Adrenal gland (tissue), 12 donors: ENCODE data around the gene CASTOR1. TPM values are rescaled to one million over a fixed set of nuclear protein-coding genes. Genes with fewer than 3 reads are reported as not detected.

Source experiments
- DNase-seq, 7 donors: peaks; one replicate each; pipeline ENCODE4 v3.0.0-alpha.2; 2019 to 2020
- H3K27ac ChIP-seq, 5 donors: fragments of 200-600 bp; sonication (generic) in 4 of 5; 1 replicate in 3 of 5; 2 replicates in 2 of 5; pipeline versions ENCODE4 v1.5.1 to v1.8.0; 2016 to 2020; ENCODE audit warnings: mild to moderate bottlenecking in 1 of 5
- H3K27me3 ChIP-seq: fragments of 200-600 bp; 2 replicates; pipeline ENCODE4 v1.8.0; 2021
- H3K36me3 ChIP-seq, 2 donors: fragments of 200-600 bp; replicated peaks in 1 of 2; 1 replicate in 1 of 2; 2 replicates in 1 of 2; pipeline versions ENCODE4 v1.5.1 to v1.8.0; 2018 to 2022
- H3K4me1 ChIP-seq, 2 donors: fragments of 200-600 bp; replicated peaks in 1 of 2; 1 replicate in 1 of 2; 2 replicates in 1 of 2; pipeline versions ENCODE4 v1.5.1 to v1.8.0; 2018 to 2021
- H3K4me3 ChIP-seq, 4 donors: fragments of 200-600 bp; sonication (generic) in 3 of 4; one replicate each; pipeline ENCODE4 v1.5.1; 2016 to 2018
- H3K9me3 ChIP-seq, 3 donors: fragments of 200-600 bp; sonication (generic) in 1 of 3; replicated peaks in 1 of 3; 1 replicate in 2 of 3; 2 replicates in 1 of 3; pipeline versions ENCODE4 v1.5.1 to v1.8.0; 2016 to 2021
- CTCF ChIP-seq, 6 experiments: fragments of 450-650 bp in 4 of 6; fragments of 200-600 bp in 2 of 6; sonication (generic) in 1 of 6; IDR thresholded peaks; 1 replicate in 5 of 6; 2 replicates in 1 of 6; pipeline versions ENCODE4 v1.5.1 to v1.8.0; 2016 to 2021; ENCODE audit warnings: antibody characterized with exemption in 6 of 6, mild to moderate bottlenecking in 2 of 6, moderate library complexity in 1 of 6
- POLR2A ChIP-seq, 2 donors: fragments of 450-650 bp; IDR thresholded peaks; one replicate each; pipeline ENCODE4 v1.6.1; 2017; ENCODE audit warnings: antibody characterized with exemption in 2 of 2, mild to moderate bottlenecking in 2 of 2, moderate library complexity in 1 of 2
- WGBS, 4 donors: extraction: QIAGEN DNeasy Blood & Tissue Kit in 2 of 4; methylation state at CpG; one replicate each; pipeline versions ENCODE4 v1.1.5 to v1.1.7; 2013 to 2017; 5-methylcytosine and 5-hydroxymethylcytosine counted together
- intact Hi-C, 2 donors: fragments of 100-400 bp; cut with DNase I; formaldehyde crosslinking; loops; one replicate each; pipeline versions ENCODE4 v1.14.1 to v1.15.0; 2022 to 2023
- polyA plus RNA-seq, 3 donors: library from polyadenylated mRNA; stranded (reverse); fragments of 200-250 nt in 2 of 3; fragments of 350-450 nt in 1 of 3; fragmentation: Illumina TruSeq in 1 of 3; extraction: RNeasy Lipid Tissue Mini Kit (QIAGEN cat#74804) in 1 of 3; gene quantifications; one replicate each; pipeline ENCODE4 v1.2.3, GENCODE V29; 2013 to 2014
- total RNA-seq, 9 donors: library from RNA; depleted of rRNA in 4 of 9; stranded (reverse); fragments of >200 nt in 4 of 9; fragments of 120-200 nt in 1 of 9; fragmentation: NEBNext Ultra II Directional in 1 of 9; extraction: Animal tissue kit (Norgen Biotek cat#: 25700) in 1 of 9; gene quantifications; one replicate each; pipeline versions ENCODE4 v1.1.0 to v1.2.4, GENCODE V29; 2013 to 2023
- donor health status: healthy with polysubstance abuse.
- donor health status: Bipolar disorder and iron deficiency.
- donor health status: DM: yes; HTN: yes; CAD: no.
- donor health status: DM: no; HTN: no; CAD: no.
- donor health status: DM: no; HTN: no; CAD: no.
- donor health status: DM: yes; HTN: yes; CAD: no.

CASTOR1 gene
- total and polyA plus RNA-seq, 12 donors: 2.4 to 20.1 (median 15.0) TPM

GRCh38 chr22:30238661-30239487 lies 50.4 kb downstream of the CASTOR1 start:
- WGBS, 4 donors: 75 to 87% (median 81%) methylated on average over 15 to 27 of the region's 27 CpGs
- peak overlapping the region in 4 of 5 donors; percentile 48 to 80 (median 72) for H3K27ac ChIP-seq
- no peak for TF ChIP-seq CTCF (IDR thresholded peaks at IDR 0.05)
- TF ChIP-seq POLR2A (IDR thresholded peaks at IDR 0.05): no peak
- no peaks in the 10 kb centered on the region for H3K27me3 ChIP-seq
- DNase-seq: peak in 3 of 7 donors; percentile 39 to 65 (median 59)
- H3K9me3 ChIP-seq: no peaks in the 10 kb centered on the region
- H3K4me3 ChIP-seq: no peak overlapping the region
- intact Hi-C loops: no loop called here
- H3K36me3 ChIP-seq: no peaks in the 10 kb centered on the region
- H3K4me1 ChIP-seq: peaks cover 25 to 26% of the 10 kb centered on the region in 2 donors

GRCh38 chr22:30238136-30238535 lies 51.2 kb downstream of the CASTOR1 start:
- intact Hi-C loops: no loop called here
- no peak for TF ChIP-seq POLR2A (IDR thresholded peaks at IDR 0.05)
- TF ChIP-seq CTCF (IDR thresholded peaks at IDR 0.05): no peak
- Histone ChIP-seq H3K27ac (peak overlapping the region in 4 of 5 donors; percentile 48 to 80 (median 72)), H3K4me3 (no peak overlapping the region), H3K9me3 (no peaks in the 10 kb centered on the region), H3K4me1 (peaks cover 25 to 26% of the 10 kb centered on the region in 2 donors), H3K36me3 (no peaks in the 10 kb centered on the region), H3K27me3 (no peaks in the 10 kb centered on the region)
- DNase-seq: peak in 5 of 7 donors; percentile 63 to 74 (median 71)
- WGBS, 4 donors: 37 to 56% (median 49%) methylated on average over 9 of the region's 9 CpGs

DNA sequence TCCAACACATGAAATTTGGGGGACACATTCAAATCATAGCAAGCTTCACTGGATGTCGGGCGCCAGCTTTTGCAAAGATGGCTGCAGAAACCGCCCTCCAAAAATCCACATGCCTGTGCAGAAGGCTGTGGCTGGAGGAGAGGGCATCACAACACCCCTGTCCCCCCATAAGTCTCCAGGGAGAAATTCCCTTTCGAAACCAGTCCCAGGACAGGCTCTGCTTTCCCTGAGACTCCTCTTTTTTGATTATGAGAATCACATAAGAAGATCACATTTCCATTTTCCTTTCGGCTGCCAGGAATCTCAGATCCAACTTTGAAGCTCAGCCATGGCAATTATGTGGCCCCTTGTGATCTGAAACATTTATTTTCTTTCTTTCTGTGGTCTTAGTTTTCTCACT lies 52.4 kb downstream of the CASTOR1 start:
- intact Hi-C loops: no loop called here
- WGBS, 4 donors: 94 to 98% (median 97%) methylated on average over 4 to 5 of the region's 5 CpGs
- H3K9me3 ChIP-seq: no peaks in the 10 kb centered on the region
- no peaks in the 10 kb centered on the region for H3K27me3 ChIP-seq
- H3K4me3 ChIP-seq: no peak overlapping the region
- no peak for DNase-seq
- H3K36me3 ChIP-seq: no peaks in the 10 kb centered on the region
- peaks cover 25 to 26% of the 10 kb centered on the region in 2 donors for H3K4me1 ChIP-seq
- TF ChIP-seq CTCF (IDR thresholded peaks at IDR 0.05): no peak
- no peak for TF ChIP-seq POLR2A (IDR thresholded peaks at IDR 0.05)
- no peak overlapping the region for H3K27ac ChIP-seq

DNA sequence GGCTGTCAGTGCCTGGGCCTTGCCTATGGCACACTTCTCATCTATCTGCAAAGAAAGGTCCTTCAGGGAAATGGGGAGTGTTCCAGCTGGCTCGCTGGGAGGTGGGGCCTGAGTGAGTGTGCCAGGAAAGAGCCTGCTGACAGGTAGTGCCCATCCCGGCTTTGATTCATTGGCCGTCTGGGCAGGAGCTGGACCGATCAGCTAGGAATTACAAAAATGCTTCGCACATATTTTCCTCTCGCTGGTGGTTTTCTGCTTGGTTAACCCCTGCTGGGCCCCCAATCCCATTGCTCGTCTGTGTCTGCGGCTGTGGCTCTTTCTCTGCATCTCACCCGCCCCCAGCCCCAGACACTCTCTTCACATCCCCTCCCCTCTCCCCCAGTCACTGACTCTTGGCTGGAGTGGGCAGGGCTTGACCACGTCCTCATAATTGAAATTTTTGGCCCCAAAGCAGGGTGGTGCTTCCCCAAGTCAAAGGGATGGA lies 53.6 kb downstream of the CASTOR1 start:
- DNase-seq: peak in 6 of 7 donors; percentile 67 to 80 (median 77)
- WGBS, 4 donors: 47 to 56% (median 50%) methylated on average over 10 of the region's 10 CpGs
- no peaks in the 10 kb centered on the region for H3K9me3 ChIP-seq

More for the DNA sequence above, 53.6 kb downstream of the CASTOR1 start:
- Histone ChIP-seq H3K4me1 (peaks cover 25 to 26% of the 10 kb centered on the region in 2 donors), H3K36me3 (no peaks in the 10 kb centered on the region), H3K4me3 (no peak overlapping the region), H3K27me3 (no peaks in the 10 kb centered on the region), H3K27ac (peak overlapping the region in 2 of 5 donors; percentile 32 to 81)
- TF ChIP-seq CTCF (IDR thresholded peaks at IDR 0.05) (no peak), POLR2A (IDR thresholded peaks at IDR 0.05) (no peak)
- intact Hi-C loops: no loop called here

Other genes with a start within 250 kb of the CASTOR1 start
- gene HORMAD2, start 209.0 kb downstream of the CASTOR1 start, total RNA-seq: not detected
- gene HORMAD2, start 209.0 kb downstream of the CASTOR1 start, polyA plus RNA-seq: not detected
- gene LIF, start 42.7 kb downstream of the CASTOR1 start, total RNA-seq: 1 to 10 TPM in 6 of 9 donors, under 1 TPM in 3; 0.06 to 9.3 (median 1.5) TPM
- 1 to 10 TPM in 2 of 3 donors, under 1 TPM in 1; 0.49 to 2.4 (median 1.4) TPM for gene LIF, start 42.7 kb downstream of the CASTOR1 start, polyA plus RNA-seq
- 1 to 10 TPM in 6 of 9 donors, under 1 TPM in 2, not detected in 1; 0.85 to 8.1 (median 1.9) TPM for gene OSM, start 22.7 kb downstream of the CASTOR1 start, total RNA-seq
- 1 to 10 TPM in 1 of 3 donors, under 1 TPM in 2; 0.44 to 1.6 (median 0.56) TPM for gene OSM, start 22.7 kb downstream of the CASTOR1 start, polyA plus RNA-seq
- gene TBC1D10A, start 37.4 kb upstream of the CASTOR1 start, total RNA-seq: 10 to 100 TPM; 22.0 to 55.0 (median 31.4) TPM
- gene TBC1D10A, start 37.4 kb upstream of the CASTOR1 start, polyA plus RNA-seq: 10 to 100 TPM; 11.7 to 23.2 (median 14.2) TPM
- 100 to 1,000 TPM in 6 of 9 donors, 10 to 100 TPM in 3; 26.8 to 212 (median 141) TPM for gene SF3A1, start 67.4 kb upstream of the CASTOR1 start, total RNA-seq
- 10 to 100 TPM; 15.7 to 69.6 (median 24.1) TPM for gene SF3A1, start 67.4 kb upstream of the CASTOR1 start, polyA plus RNA-seq
- gene CCDC157, start 67.5 kb upstream of the CASTOR1 start, total RNA-seq: 1 to 10 TPM in 8 of 9 donors, under 1 TPM in 1; 0.48 to 9.9 (median 2.7) TPM
- 1 to 10 TPM in 2 of 3 donors, under 1 TPM in 1; 0.75 to 5.3 (median 3.7) TPM for gene CCDC157, start 67.5 kb upstream of the CASTOR1 start, polyA plus RNA-seq
- gene RNF215, start 97.9 kb upstream of the CASTOR1 start, total RNA-seq: 10 to 100 TPM in 5 of 9 donors, 1 to 10 TPM in 4; 7.7 to 20.1 (median 10.1) TPM
- 10 to 100 TPM in 2 of 3 donors, 1 to 10 TPM in 1; 2.0 to 17.4 (median 17.1) TPM for gene RNF215, start 97.9 kb upstream of the CASTOR1 start, polyA plus RNA-seq
- 1 to 10 TPM in 8 of 9 donors, under 1 TPM in 1; 0.78 to 7.7 (median 4.9) TPM for gene SEC14L2, start 107.5 kb upstream of the CASTOR1 start, total RNA-seq
- gene SEC14L2, start 107.5 kb upstream of the CASTOR1 start, polyA plus RNA-seq: 1 to 10 TPM in 2 of 3 donors, under 1 TPM in 1; 0.99 to 3.1 (median 2.1) TPM
- gene MTFP1, start 136.3 kb upstream of the CASTOR1 start, total RNA-seq: 10 to 100 TPM; 10.4 to 36.3 (median 14.0) TPM
- 10 to 100 TPM; 13.7 to 19.7 (median 16.3) TPM for gene MTFP1, start 136.3 kb upstream of the CASTOR1 start, polyA plus RNA-seq
- gene SEC14L3, start 182.5 kb upstream of the CASTOR1 start, total RNA-seq: under 1 TPM in 1 of 9 donors, not detected in 8; 0.27 TPM
- not detected for gene SEC14L3, start 182.5 kb upstream of the CASTOR1 start, polyA plus RNA-seq
- 1 to 10 TPM in 6 of 9 donors, under 1 TPM in 3; 0.17 to 2.6 (median 1.1) TPM for gene SEC14L4, start 216.2 kb upstream of the CASTOR1 start, total RNA-seq
- gene SEC14L4, start 216.2 kb upstream of the CASTOR1 start, polyA plus RNA-seq: under 1 TPM; 0.29 to 0.64 (median 0.47) TPM